Measurements from ENCODE around the gene ADORA2B. TPM values are rescaled to one million over a fixed set of nuclear protein-coding genes. Genes with fewer than 3 reads are reported as not detected.
"Not testable (repeated sequence)": the region's sequence is repeated elsewhere in the genome, so short reads cannot be mapped to it uniquely, and the experiment has no call there.

The ADORA2B gene
- total RNA-seq, 1 donor from 2014 or later, result 8.9 TPM

GRCh38 chr17:15907290-15907689 lies 37.6 kb upstream of the ADORA2B start:
- Mint-ChIP-seq H3K27ac (ENCODE audit: unreplicated experiment) (no peak overlapping the region), H3K36me3 (ENCODE audit: unreplicated experiment) (no peaks in the 10 kb centered on the region), H3K4me3 (ENCODE audit: unreplicated experiment) (no peak overlapping the region), H3K27me3 (ENCODE audit: unreplicated experiment) (no peaks in the 10 kb centered on the region), H3K4me1 (ENCODE audit: unreplicated experiment) (peaks cover 31% of the 10 kb centered on the region), H3K9me3 (ENCODE audit: unreplicated experiment) (no peaks in the 10 kb centered on the region)
- TF ChIP-seq, protein P1, sequence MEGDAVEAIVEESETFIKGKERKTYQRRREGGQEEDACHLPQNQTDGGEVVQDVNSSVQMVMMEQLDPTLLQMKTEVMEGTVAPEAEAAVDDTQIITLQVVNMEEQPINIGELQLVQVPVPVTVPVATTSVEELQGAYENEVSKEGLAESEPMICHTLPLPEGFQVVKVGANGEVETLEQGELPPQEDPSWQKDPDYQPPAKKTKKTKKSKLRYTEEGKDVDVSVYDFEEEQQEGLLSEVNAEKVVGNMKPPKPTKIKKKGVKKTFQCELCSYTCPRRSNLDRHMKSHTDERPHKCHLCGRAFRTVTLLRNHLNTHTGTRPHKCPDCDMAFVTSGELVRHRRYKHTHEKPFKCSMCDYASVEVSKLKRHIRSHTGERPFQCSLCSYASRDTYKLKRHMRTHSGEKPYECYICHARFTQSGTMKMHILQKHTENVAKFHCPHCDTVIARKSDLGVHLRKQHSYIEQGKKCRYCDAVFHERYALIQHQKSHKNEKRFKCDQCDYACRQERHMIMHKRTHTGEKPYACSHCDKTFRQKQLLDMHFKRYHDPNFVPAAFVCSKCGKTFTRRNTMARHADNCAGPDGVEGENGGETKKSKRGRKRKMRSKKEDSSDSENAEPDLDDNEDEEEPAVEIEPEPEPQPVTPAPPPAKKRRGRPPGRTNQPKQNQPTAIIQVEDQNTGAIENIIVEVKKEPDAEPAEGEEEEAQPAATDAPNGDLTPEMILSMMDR (IDR thresholded peaks at IDR 0.05), result no peak
- DNase-seq (ENCODE audit: extremely low spot score, unreplicated experiment), result no peak

GRCh38 chr17:15908378-15908777 lies 36.6 kb upstream of the ADORA2B start:
- Mint-ChIP-seq H3K9me3 (ENCODE audit: unreplicated experiment) (no peaks in the 10 kb centered on the region), H3K4me1 (ENCODE audit: unreplicated experiment) (peaks cover 32% of the 10 kb centered on the region), H3K27ac (ENCODE audit: unreplicated experiment) (no peak overlapping the region), H3K27me3 (ENCODE audit: unreplicated experiment) (no peaks in the 10 kb centered on the region), H3K4me3 (ENCODE audit: unreplicated experiment) (no peak overlapping the region), H3K36me3 (ENCODE audit: unreplicated experiment) (no peaks in the 10 kb centered on the region)
- DNase-seq (ENCODE audit: extremely low spot score, unreplicated experiment), result no peak
- TF ChIP-seq, protein P1 (IDR thresholded peaks at IDR 0.05), result no peak

DNA sequence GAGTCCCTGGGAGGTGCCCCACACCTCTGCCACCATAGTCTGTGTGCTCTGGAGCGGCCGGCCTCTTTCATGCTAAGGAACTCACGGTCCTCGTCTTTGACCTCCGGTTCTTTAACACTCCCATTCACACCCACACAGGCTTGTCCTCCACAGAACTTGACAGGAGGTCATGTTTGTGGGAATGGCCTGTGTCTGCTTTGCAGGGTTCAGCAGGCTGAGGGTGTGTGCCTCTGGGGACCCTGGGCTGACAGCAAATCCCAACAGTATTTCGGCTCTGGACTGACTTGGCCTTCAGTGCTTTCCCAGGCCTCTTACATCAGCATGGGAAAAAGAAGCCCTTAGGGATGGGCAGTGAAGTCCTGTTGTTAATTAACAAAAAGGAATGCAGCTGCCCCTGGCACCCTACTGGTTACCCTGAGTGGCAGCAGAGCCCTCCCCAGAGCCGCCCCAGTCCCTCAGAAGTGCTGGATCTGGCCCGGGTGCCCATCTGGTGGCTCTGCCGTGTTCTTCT lies 35.4 kb upstream of the ADORA2B start:
- Mint-ChIP-seq H3K27me3 (ENCODE audit: unreplicated experiment) (no peaks in the 10 kb centered on the region), H3K27ac (ENCODE audit: unreplicated experiment) (peak overlapping the region; percentile 75), H3K36me3 (ENCODE audit: unreplicated experiment) (no peaks in the 10 kb centered on the region), H3K4me3 (ENCODE audit: unreplicated experiment) (no peak overlapping the region), H3K4me1 (ENCODE audit: unreplicated experiment) (peaks cover 38% of the 10 kb centered on the region), H3K9me3 (ENCODE audit: unreplicated experiment) (no peaks in the 10 kb centered on the region)
- peak; percentile 83 for DNase-seq (ENCODE audit: extremely low spot score, unreplicated experiment)
- TF ChIP-seq, protein P1 (IDR thresholded peaks at IDR 0.05), result no peak

GRCh38 chr17:15910791-15911190 lies 34.1 kb upstream of the ADORA2B start:
- Mint-ChIP-seq H3K27ac (ENCODE audit: unreplicated experiment) (no peak overlapping the region), H3K27me3 (ENCODE audit: unreplicated experiment) (no peaks in the 10 kb centered on the region), H3K4me1 (ENCODE audit: unreplicated experiment) (peaks cover 38% of the 10 kb centered on the region), H3K4me3 (ENCODE audit: unreplicated experiment) (no peak overlapping the region), H3K9me3 (ENCODE audit: unreplicated experiment) (peaks cover 6% of the 10 kb centered on the region), H3K36me3 (ENCODE audit: unreplicated experiment) (no peaks in the 10 kb centered on the region)
- TF ChIP-seq, protein P1 (IDR thresholded peaks at IDR 0.05), result no peak
- DNase-seq (ENCODE audit: extremely low spot score, unreplicated experiment), result peak; percentile 60

GRCh38 chr17:15911701-15912100 lies 33.2 kb upstream of the ADORA2B start:
- DNase-seq (ENCODE audit: extremely low spot score, unreplicated experiment), result peak; percentile 30
- H3K27me3 Mint-ChIP-seq (ENCODE audit: unreplicated experiment); H3K9me3 Mint-ChIP-seq (ENCODE audit: unreplicated experiment); H3K27ac Mint-ChIP-seq (ENCODE audit: unreplicated experiment); H3K36me3 Mint-ChIP-seq (ENCODE audit: unreplicated experiment); H3K4me3 Mint-ChIP-seq (ENCODE audit: unreplicated experiment): not testable (repeated sequence)
- peaks cover 38% of the 10 kb centered on the region for H3K4me1 Mint-ChIP-seq (ENCODE audit: unreplicated experiment)

Data from osteocyte (in vitro differentiated cells).